Uterus (tissue), 4 donors: ENCODE measurements around the gene TBC1D10A. TPM values are rescaled to one million over a fixed set of nuclear protein-coding genes. Genes with fewer than 3 reads are reported as not detected.

Source experiments
- DNase-seq, 2 donors: peaks; one replicate each; pipeline ENCODE4 v3.0.0-alpha.2; 2019 to 2020
- H3K27ac ChIP-seq, 2 donors: fragments of 200-600 bp; sonication (generic); 1 replicate in 1 of 2; 2 replicates in 1 of 2; pipeline ENCODE4 v1.5.1; 2016 to 2018
- H3K27me3 ChIP-seq, 2 donors: fragments of 200-600 bp; sonication (generic); one replicate each; pipeline ENCODE4 v1.5.1; 2018 to 2019; ENCODE audit warnings: control low read depth in 1 of 2
- H3K36me3 ChIP-seq, 2 donors: fragments of 200-600 bp; sonication (generic); one replicate each; pipeline ENCODE4 v1.5.1; 2019; ENCODE audit warnings: control low read depth in 1 of 2
- H3K4me1 ChIP-seq, 2 donors: fragments of 200-600 bp; sonication (generic); one replicate each; pipeline ENCODE4 v1.5.1; 2018 to 2019; ENCODE audit warnings: control low read depth in 1 of 2
- H3K4me3 ChIP-seq, 2 donors: fragments of 200-600 bp; sonication (generic); 1 replicate in 1 of 2; 2 replicates in 1 of 2; pipeline ENCODE4 v1.5.1; 2018 to 2019; ENCODE audit warnings: mild to moderate bottlenecking in 1 of 2
- H3K9me3 ChIP-seq, 2 donors: fragments of 200-600 bp; sonication (generic); one replicate each; pipeline ENCODE4 v1.5.1; 2019; ENCODE audit warnings: control low read depth in 1 of 2
- POLR2A ChIP-seq, 2 donors: fragments of 450-650 bp; IDR thresholded peaks; one replicate each; pipeline ENCODE4 v1.6.1; 2016; ENCODE audit warnings: antibody characterized with exemption in 2 of 2, mild to moderate bottlenecking in 1 of 2, moderate library complexity in 1 of 2
- intact Hi-C: fragments of 100-400 bp; cut with DNase I; formaldehyde crosslinking; loops from one replicate; pipeline ENCODE4 v1.15.1; 2023; ENCODE audit warnings: low total_unique reads
- total RNA-seq, 4 donors: library from RNA; depleted of rRNA in 3 of 4; stranded (reverse); fragments of >200 nt in 3 of 4; gene quantifications; one replicate each; pipeline versions ENCODE4 v1.1.0 to v1.2.4, GENCODE V29; 2014 to 2023
- TF ChIP-seq, protein P1 (sequence below), 4 experiments: fragments of 200-600 bp in 2 of 4; fragments of 450-650 bp in 2 of 4; sonication (generic) in 2 of 4; IDR thresholded peaks; one replicate each; pipeline ENCODE4 v1.5.1; 2016 to 2019; ENCODE audit warnings: antibody characterized with exemption in 4 of 4, mild to moderate bottlenecking in 2 of 4, moderate library complexity in 1 of 4
- donor health status: DM: yes; HTN: yes; CAD: no.

The TBC1D10A gene
- total RNA-seq, 4 donors from 2014 or later: 2.8 to 33.6 (median 10.0) TPM

DNA sequence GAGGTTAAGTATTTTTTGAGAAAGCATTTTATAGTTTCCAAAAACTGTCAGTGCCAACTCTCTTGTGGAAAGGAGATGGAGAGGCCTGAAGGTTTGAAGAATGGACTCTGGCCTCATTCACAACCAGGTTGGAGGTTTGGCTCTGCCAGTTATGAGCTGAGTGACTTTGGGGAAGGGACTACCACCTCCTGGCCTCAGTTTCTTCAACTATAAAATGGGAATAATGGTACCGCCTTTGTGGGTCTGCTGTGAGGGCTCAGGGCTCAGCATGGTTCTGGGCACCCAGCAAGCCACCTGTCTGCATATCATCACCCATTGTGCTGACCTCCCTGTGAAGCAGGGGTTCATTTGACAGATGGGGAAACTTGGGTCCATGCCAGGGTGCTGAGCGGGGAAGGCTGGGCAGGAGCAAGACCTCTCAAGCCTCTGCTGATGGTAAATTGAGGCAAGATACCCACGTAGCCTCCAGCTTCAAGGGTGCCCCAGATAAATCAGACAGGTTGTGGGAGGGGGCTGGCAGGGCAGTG is 76.6 kb downstream of the TBC1D10A start:
- DNase-seq: no peak
- TF ChIP-seq, protein P1, sequence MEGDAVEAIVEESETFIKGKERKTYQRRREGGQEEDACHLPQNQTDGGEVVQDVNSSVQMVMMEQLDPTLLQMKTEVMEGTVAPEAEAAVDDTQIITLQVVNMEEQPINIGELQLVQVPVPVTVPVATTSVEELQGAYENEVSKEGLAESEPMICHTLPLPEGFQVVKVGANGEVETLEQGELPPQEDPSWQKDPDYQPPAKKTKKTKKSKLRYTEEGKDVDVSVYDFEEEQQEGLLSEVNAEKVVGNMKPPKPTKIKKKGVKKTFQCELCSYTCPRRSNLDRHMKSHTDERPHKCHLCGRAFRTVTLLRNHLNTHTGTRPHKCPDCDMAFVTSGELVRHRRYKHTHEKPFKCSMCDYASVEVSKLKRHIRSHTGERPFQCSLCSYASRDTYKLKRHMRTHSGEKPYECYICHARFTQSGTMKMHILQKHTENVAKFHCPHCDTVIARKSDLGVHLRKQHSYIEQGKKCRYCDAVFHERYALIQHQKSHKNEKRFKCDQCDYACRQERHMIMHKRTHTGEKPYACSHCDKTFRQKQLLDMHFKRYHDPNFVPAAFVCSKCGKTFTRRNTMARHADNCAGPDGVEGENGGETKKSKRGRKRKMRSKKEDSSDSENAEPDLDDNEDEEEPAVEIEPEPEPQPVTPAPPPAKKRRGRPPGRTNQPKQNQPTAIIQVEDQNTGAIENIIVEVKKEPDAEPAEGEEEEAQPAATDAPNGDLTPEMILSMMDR (IDR thresholded peaks at IDR 0.05): no peak
- no peak for TF ChIP-seq POLR2A (IDR thresholded peaks at IDR 0.05)
- Histone ChIP-seq H3K9me3 (no peaks in the 10 kb centered on the region), H3K27ac (no peak overlapping the region), H3K36me3 (no peaks in the 10 kb centered on the region), H3K4me3 (no peak overlapping the region), H3K4me1 (peaks cover 0 to 8% of the 10 kb centered on the region in 2 donors), H3K27me3 (no peaks in the 10 kb centered on the region)
- intact Hi-C loops: no loop called here

DNA sequence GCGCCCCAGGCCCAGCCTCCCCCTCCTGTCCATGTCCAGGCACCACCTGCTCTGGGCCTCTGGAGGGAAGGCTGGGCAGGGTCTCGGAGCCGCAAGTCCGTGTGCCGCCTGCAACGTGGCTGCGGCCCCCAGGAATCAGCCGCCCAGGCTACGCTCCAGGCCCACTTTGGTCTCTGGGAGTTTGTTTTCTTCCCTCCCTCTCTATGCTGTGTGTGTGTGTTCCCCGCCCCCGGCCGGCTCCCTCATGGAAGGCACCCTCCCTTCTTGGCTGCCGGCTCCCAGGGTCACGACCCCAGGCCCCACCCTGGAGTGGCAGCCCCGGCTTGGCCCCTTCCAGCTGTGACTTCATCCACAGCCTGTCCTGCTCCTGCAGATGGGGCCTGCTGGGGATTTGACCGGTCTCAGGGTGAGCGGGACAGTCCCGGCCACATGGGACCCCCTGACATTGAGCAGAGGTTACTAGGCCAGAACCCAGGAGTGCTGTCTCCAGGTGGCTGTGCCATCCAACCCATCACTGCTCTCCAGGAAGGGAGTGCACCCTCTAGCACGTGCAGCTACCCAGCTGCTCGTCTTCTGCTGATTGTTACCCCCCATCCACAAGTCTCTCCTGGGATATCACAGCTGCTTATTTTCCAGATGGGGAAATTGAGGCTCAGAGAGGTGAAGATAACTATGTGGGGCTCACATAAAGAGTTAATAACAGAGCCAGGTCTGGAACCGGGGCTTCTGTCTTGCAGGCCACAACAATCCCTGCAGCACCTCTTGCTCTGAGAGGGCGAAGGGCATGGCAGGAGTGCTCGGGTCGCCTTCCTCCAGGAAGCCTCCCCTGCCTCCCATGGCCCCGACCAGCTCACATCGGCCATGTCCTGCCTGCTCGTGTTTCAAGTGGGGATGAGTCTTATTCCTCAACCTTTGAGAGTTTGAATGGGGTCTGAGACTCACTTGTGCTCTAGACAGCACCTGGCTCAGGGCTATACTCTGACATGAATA is 77.4 kb downstream of the TBC1D10A start:
- peak; percentile 51 to 68 for DNase-seq
- intact Hi-C loops: no loop called here
- H3K27ac ChIP-seq: peak overlapping the region in 1 of 2 donors; percentile 37

DNA sequence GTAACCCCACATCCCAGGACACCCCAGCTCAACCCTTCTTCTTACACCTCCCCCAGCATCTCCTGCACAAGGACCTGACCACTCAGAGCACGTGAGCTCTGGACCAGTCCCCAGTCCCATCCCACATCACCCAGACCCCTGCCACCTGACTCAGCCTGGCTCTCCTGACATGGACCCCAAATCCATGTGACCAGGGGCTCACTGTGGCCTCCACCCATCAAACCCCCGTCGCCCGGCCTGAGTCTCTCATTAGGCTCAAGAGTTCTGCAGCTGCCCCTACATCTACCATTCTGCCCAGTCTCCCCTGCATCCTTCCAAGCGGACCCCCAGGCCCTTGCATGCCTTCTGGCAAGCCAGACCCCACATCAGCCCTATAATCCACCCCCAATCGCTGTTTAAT is 78.3 kb downstream of the TBC1D10A start:
- Histone ChIP-seq H3K27me3 (no peaks in the 10 kb centered on the region), H3K4me3 (no peak overlapping the region), H3K9me3 (no peaks in the 10 kb centered on the region), H3K27ac (peak overlapping the region in 1 of 2 donors; percentile 37), H3K36me3 (no peaks in the 10 kb centered on the region), H3K4me1 (peaks cover 0 to 8% of the 10 kb centered on the region in 2 donors)
- no peak for TF ChIP-seq POLR2A (IDR thresholded peaks at IDR 0.05)
- TF ChIP-seq, protein P1 (IDR thresholded peaks at IDR 0.05): no peak
- no peak for DNase-seq
- intact Hi-C loops: no loop called here

More for the DNA sequence above, 77.4 kb downstream of the TBC1D10A start:
- TF ChIP-seq, protein P1 (IDR thresholded peaks at IDR 0.05): no peak
- TF ChIP-seq POLR2A (IDR thresholded peaks at IDR 0.05): no peak
- no peaks in the 10 kb centered on the region for H3K27me3 ChIP-seq
- H3K9me3 ChIP-seq: no peaks in the 10 kb centered on the region
- no peaks in the 10 kb centered on the region for H3K36me3 ChIP-seq
- peaks cover 0 to 8% of the 10 kb centered on the region in 2 donors for H3K4me1 ChIP-seq
- no peak overlapping the region for H3K4me3 ChIP-seq

DNA sequence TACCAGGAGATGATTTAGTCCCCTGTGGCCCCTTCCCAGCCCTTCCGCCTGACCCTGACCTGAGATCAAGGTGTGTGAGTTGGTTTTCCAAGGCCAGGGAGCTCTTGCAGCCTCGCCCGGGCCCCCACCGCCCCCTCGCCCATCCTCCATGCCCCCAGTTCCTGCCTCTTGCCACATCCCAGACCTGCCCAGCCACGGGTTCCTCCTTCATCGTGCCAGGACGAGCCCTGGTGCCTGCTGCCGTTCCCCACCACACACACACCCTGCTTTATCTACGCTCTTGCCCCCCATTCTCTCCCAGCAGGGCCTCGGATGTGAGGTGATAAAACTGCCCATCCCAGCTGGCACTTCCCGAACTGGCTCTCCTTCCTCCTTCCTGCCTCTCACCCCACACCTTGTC is 78.8 kb downstream of the TBC1D10A start:
- Histone ChIP-seq H3K9me3 (no peaks in the 10 kb centered on the region), H3K4me1 (peaks cover 0 to 8% of the 10 kb centered on the region in 2 donors), H3K4me3 (no peak overlapping the region), H3K27ac (no peak overlapping the region), H3K36me3 (no peaks in the 10 kb centered on the region), H3K27me3 (no peaks in the 10 kb centered on the region)
- TF ChIP-seq POLR2A (IDR thresholded peaks at IDR 0.05): no peak
- TF ChIP-seq, protein P1 (IDR thresholded peaks at IDR 0.05): no peak
- intact Hi-C loops: no loop called here
- DNase-seq: no peak

DNA sequence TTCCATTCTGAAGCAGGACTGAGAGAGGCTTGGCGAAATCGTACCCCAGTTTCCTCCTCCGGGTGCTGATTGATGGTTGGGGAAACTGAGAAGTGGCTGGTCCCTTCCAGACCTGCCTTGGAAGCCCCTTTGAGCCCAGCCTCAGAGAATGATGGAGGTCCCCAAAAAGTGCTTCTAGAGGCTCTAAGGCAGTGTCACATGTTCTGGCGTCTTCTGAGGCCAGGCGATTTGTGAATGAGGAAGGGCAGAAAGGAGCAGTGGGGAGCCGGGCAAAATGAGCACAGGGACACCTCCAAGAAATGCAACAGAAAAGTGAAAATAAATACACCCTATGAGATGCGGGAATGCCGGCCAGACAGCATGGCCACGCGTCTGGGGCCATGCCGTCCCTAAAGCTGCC is 79.2 kb downstream of the TBC1D10A start:
- H3K4me3 ChIP-seq: no peak overlapping the region
- no peaks in the 10 kb centered on the region for H3K9me3 ChIP-seq
- H3K36me3 ChIP-seq: no peaks in the 10 kb centered on the region
- H3K27ac ChIP-seq: no peak overlapping the region
- TF ChIP-seq, protein P1 (IDR thresholded peaks at IDR 0.05): no peak
- no peak for TF ChIP-seq POLR2A (IDR thresholded peaks at IDR 0.05)
- peaks cover 0 to 8% of the 10 kb centered on the region in 2 donors for H3K4me1 ChIP-seq
- no peaks in the 10 kb centered on the region for H3K27me3 ChIP-seq
- DNase-seq: no peak
- intact Hi-C loops: no loop called here
